ENCODE results near the gene PPM1A.

Gene PPM1A

GRCh38 chr14:60227291-60227690 is 21.7 kb upstream of the PPM1A start:
- no peak for DNase-seq

- no peak for DNase-seq
Measured at GRCh38 chr14:60229614-60230013, 19.4 kb upstream of the PPM1A start.

- DNase-seq = no peak
Measured at GRCh38 chr14:60232185-60232584, 16.8 kb upstream of the PPM1A start.

- no peak for DNase-seq
Measured at GRCh38 chr14:60233251-60233650, 15.8 kb upstream of the PPM1A start.

- DNase-seq = no peak
Measured at GRCh38 chr14:60233891-60234290, 15.1 kb upstream of the PPM1A start.

GRCh38 chr14:60235440-60235839 is 13.6 kb upstream of the PPM1A start:
- DNase-seq = no peak

- DNase-seq = no peak
Measured at GRCh38 chr14:60238955-60239354, 10.1 kb upstream of the PPM1A start.

- no peak for DNase-seq
Measured at GRCh38 chr14:60240139-60240856, 8.7 kb upstream of the PPM1A start.

- DNase-seq = no peak
Measured at GRCh38 chr14:60241091-60241490, 7.9 kb upstream of the PPM1A start.

GRCh38 chr14:60242429-60242828 is 6.6 kb upstream of the PPM1A start:
- no peak for DNase-seq

- no peak for DNase-seq
Measured at GRCh38 chr14:60245380-60246177, 3.4 kb upstream of the PPM1A start.

- DNase-seq = peak; percentile 72
Measured at GRCh38 chr14:60247994-60248696, 876 bp upstream of the PPM1A start.

- peak; percentile 62 for DNase-seq
Measured at GRCh38 chr14:60249321-60250256, 568 bp downstream of the PPM1A start.

- no peak for DNase-seq
Measured at GRCh38 chr14:60250257-60251035, 1.4 kb downstream of the PPM1A start.

GRCh38 chr14:60251877-60252276 is 2.9 kb downstream of the PPM1A start:
- DNase-seq = no peak

GRCh38 chr14:60252630-60253029 is 3.6 kb downstream of the PPM1A start:
- no peak for DNase-seq

GRCh38 chr14:60253649-60254048 is 4.6 kb downstream of the PPM1A start:
- DNase-seq = no peak

- no peak for DNase-seq
Measured at GRCh38 chr14:60254176-60254575, 5.2 kb downstream of the PPM1A start.

GRCh38 chr14:60257865-60258264 is 8.8 kb downstream of the PPM1A start:
- no peak for DNase-seq

GRCh38 chr14:60265163-60265562 is 16.1 kb downstream of the PPM1A start:
- no peak for DNase-seq

- DNase-seq = no peak
Measured at GRCh38 chr14:60266021-60266937, 17.3 kb downstream of the PPM1A start.
